Astrocyte (in vitro differentiated cells and primary cell): Measurements from ENCODE around the gene FBXW8.

Source experiments
- EZH2 ChIP-seq: IDR thresholded peaks from 2 replicates; pipeline ENCODE4 v1.6.1; 2012; ENCODE audit warnings: mild to moderate bottlenecking, low read length, inconsistent platforms; ENCODE audit not compliant: insufficient read depth
- TF ChIP-seq, protein P1 (sequence below): IDR thresholded peaks from 2 replicates; pipeline ENCODE4 v1.5.1; 2011; ENCODE audit warnings: low read depth, mild to moderate bottlenecking, inconsistent platforms, low read length, moderate library complexity; ENCODE audit not compliant: insufficient read depth

DNA sequence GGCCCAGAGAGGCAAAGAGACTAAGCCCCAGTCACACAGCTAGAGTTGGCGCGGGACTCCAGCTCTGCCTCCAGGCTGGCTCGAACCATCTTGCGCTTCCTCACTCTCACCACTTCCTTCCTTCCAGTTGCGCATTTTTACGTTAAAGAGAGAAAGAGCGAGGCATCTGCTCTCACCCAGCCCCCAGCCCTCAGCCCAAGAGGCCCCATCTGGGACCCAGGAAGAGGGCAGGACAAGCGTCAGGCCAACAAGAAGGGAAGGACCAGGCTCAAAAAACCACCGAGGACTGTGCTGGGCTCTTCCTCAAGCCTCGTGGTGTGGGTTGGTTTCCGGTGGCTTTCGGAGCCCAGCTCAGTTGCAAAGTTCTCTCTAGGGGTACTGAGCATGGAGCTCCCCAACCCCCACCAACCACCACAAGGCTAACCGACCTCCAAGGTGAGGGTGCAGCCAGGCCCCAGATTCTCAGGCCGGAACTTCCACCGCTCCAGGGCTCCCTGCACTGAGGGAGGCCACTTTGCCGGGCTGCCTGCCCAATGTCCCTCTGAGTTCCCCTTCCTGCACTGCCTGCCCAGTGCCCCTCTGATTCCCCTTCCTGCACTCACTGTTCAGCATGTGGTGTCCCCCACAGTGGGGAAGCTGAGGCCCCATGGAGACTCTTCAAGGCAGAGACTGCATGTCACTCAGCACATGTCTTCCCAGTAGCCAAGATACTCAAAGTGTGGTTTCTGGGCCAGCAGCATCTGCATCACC is 152.6 kb downstream of the FBXW8 start:
- TF ChIP-seq, protein P1, sequence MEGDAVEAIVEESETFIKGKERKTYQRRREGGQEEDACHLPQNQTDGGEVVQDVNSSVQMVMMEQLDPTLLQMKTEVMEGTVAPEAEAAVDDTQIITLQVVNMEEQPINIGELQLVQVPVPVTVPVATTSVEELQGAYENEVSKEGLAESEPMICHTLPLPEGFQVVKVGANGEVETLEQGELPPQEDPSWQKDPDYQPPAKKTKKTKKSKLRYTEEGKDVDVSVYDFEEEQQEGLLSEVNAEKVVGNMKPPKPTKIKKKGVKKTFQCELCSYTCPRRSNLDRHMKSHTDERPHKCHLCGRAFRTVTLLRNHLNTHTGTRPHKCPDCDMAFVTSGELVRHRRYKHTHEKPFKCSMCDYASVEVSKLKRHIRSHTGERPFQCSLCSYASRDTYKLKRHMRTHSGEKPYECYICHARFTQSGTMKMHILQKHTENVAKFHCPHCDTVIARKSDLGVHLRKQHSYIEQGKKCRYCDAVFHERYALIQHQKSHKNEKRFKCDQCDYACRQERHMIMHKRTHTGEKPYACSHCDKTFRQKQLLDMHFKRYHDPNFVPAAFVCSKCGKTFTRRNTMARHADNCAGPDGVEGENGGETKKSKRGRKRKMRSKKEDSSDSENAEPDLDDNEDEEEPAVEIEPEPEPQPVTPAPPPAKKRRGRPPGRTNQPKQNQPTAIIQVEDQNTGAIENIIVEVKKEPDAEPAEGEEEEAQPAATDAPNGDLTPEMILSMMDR, result no peak
- TF ChIP-seq EZH2, result no peak
